HFFc6 (cell line): ENCODE data around the gene BMP3. TPM values are rescaled to one million over a fixed set of nuclear protein-coding genes. Genes with fewer than 3 reads are reported as not detected.
"Not testable (repeated sequence)": the region's sequence is repeated elsewhere in the genome, so short reads cannot be mapped to it uniquely, and the experiment has no call there.

Experiments
- DNase-seq: peaks from one replicate; pipeline ENCODE4 v3.0.0-alpha.2; 2018
- H3K27ac Mint-ChIP-seq: 2 replicates; pipeline ENCODE4 v1.8.0; 2020; ENCODE audit warnings: mild to moderate bottlenecking, mixed read lengths
- H3K27me3 Mint-ChIP-seq: 2 replicates; pipeline ENCODE4 v1.8.0; 2021; ENCODE audit warnings: mild to moderate bottlenecking, moderate library complexity, mixed read lengths; ENCODE audit not compliant: insufficient read depth
- H3K36me3 Mint-ChIP-seq: 2 replicates; pipeline ENCODE4 v1.8.0; 2021; ENCODE audit warnings: low read depth, mixed read lengths
- H3K4me1 Mint-ChIP-seq: 2 replicates; pipeline ENCODE4 v1.8.0; 2020; ENCODE audit warnings: low read depth, mixed read lengths
- H3K4me3 Mint-ChIP-seq: 2 replicates; pipeline ENCODE4 v1.8.0; 2020; ENCODE audit warnings: mild to moderate bottlenecking, moderate library complexity, mixed read lengths
- H3K9me3 Mint-ChIP-seq: 2 replicates; pipeline ENCODE4 v1.8.0; 2020; ENCODE audit warnings: mild to moderate bottlenecking, mixed read lengths
- total RNA-seq, 6 experiments: library from RNA; stranded (reverse); fragmentation: NEBNext Ultra II Directional; extraction: Animal tissue kit (Norgen Biotek cat#: 25700); gene quantifications; 2 replicates in 1 of 6; 3 replicates in 5 of 6; pipeline ENCODE4 v1.2.3, GENCODE V29; 2021
- TF ChIP-seq, protein P1 (sequence below): fragments of 200-600 bp; sonication (generic); IDR thresholded peaks from 2 replicates; pipeline ENCODE4 v1.5.0; 2021; ENCODE audit warnings: antibody characterized with exemption, mild to moderate bottlenecking

The BMP3 gene
- total RNA-seq, 6 experiments from 2014 or later = 0.17 to 0.27 (median 0.20) TPM

DNA sequence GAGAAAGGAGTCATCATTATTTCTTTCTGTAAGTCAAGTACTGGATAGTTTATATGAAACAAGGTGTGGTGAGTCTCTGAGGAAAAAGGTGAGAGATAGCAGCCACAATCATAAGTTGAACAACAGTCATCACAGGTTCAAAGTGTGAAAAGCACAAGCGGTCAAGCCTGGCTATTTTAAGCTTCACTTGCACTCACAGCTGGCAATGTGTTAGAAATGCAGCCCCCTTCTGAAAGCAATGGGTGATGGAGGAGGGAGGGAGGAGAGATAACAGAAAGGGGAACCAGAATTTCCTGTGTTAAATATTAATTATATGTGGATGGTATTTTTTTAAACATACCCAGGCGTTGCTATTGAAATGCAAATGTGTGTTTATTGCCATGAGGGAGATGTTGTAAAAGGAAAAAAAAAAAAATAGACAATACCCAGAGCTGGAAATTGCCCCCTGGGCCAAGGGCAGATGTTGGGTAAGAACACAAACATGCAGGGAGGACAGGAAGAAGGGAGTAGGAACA is 26.9 kb upstream of the BMP3 start:
- Mint-ChIP-seq H3K4me1 (no peaks in the 10 kb centered on the region), H3K27ac (no peak overlapping the region), H3K9me3 (no peaks in the 10 kb centered on the region), H3K27me3 (no peaks in the 10 kb centered on the region), H3K36me3 (no peaks in the 10 kb centered on the region), H3K4me3 (no peak overlapping the region)
- TF ChIP-seq, protein P1, sequence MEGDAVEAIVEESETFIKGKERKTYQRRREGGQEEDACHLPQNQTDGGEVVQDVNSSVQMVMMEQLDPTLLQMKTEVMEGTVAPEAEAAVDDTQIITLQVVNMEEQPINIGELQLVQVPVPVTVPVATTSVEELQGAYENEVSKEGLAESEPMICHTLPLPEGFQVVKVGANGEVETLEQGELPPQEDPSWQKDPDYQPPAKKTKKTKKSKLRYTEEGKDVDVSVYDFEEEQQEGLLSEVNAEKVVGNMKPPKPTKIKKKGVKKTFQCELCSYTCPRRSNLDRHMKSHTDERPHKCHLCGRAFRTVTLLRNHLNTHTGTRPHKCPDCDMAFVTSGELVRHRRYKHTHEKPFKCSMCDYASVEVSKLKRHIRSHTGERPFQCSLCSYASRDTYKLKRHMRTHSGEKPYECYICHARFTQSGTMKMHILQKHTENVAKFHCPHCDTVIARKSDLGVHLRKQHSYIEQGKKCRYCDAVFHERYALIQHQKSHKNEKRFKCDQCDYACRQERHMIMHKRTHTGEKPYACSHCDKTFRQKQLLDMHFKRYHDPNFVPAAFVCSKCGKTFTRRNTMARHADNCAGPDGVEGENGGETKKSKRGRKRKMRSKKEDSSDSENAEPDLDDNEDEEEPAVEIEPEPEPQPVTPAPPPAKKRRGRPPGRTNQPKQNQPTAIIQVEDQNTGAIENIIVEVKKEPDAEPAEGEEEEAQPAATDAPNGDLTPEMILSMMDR = no peak
- DNase-seq = no peak

DNA sequence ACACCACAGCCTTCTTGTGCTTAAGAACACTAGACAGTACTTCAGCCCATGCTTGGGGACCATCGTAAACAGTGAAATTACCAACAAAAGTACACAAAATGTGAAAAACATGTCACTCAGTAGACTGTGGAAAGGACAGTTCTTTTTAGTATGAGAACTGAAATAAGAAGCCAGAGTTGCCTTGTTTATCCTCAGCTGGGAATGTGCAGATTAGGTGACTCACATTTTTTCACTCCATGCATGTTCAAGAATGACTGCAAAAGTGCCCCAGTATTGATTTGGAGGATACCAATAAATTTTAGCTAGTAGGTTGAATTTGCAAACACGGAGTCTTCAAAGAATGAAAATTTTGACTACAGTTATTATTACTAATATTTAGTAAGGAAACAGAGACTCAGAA is 23.1 kb upstream of the BMP3 start:
- Mint-ChIP-seq H3K4me1 (no peaks in the 10 kb centered on the region), H3K9me3 (no peaks in the 10 kb centered on the region), H3K36me3 (no peaks in the 10 kb centered on the region), H3K27ac (no peak overlapping the region), H3K27me3 (peaks cover 2% of the 10 kb centered on the region; the same call in 1 of the 2 replicates), H3K4me3 (no peak overlapping the region)
- DNase-seq = no peak
- TF ChIP-seq, protein P1 = no peak

DNA sequence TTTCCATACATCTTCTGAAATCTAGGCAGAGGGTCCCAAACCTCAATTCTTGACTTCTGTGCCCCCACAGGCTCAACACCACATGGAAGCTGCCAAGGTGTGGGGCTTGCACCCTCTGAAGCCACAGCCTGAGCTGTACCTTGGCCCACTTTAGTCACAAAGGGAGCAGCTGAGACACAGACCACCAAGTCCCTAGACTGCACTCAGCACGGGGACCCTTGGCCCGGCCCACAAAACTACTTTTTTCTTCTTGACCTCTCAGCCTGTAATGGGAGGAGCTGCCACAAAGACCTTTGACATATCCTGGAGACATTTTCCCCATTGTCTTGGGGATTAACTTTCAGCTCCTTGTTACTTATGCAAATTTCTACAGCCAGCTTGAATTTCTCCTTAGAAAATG is 13.9 kb upstream of the BMP3 start:
- not testable (repeated sequence) for H3K36me3 Mint-ChIP-seq, H3K27me3 Mint-ChIP-seq, DNase-seq, H3K27ac Mint-ChIP-seq, H3K4me3 Mint-ChIP-seq, H3K9me3 Mint-ChIP-seq, H3K4me1 Mint-ChIP-seq

DNA sequence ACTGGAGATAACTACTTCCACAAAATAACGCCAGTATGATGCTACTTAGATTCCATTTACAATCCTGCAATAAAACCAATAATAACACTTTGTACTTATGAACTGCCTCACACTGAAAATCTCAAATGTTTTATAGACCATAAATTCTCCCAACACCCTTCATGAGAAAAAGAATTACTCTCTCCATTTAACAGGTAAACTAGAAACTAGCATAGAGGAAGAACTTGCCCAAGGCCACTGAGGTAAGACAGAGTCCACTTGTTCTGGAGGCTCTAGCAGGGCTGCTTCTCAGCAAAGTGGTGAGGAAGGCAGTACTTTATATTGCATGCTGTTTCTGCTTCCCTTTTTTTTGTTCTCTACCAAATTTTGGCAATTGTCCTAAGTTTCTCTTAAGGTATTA is 11.5 kb upstream of the BMP3 start:
- Mint-ChIP-seq H3K27ac (no peak overlapping the region), H3K27me3 (peaks cover 13% of the 10 kb centered on the region; the same call in 1 of the 2 replicates), H3K4me1 (no peaks in the 10 kb centered on the region), H3K9me3 (no peaks in the 10 kb centered on the region), H3K4me3 (no peak overlapping the region), H3K36me3 (no peaks in the 10 kb centered on the region)
- TF ChIP-seq, protein P1 = no peak
- DNase-seq = no peak

DNA sequence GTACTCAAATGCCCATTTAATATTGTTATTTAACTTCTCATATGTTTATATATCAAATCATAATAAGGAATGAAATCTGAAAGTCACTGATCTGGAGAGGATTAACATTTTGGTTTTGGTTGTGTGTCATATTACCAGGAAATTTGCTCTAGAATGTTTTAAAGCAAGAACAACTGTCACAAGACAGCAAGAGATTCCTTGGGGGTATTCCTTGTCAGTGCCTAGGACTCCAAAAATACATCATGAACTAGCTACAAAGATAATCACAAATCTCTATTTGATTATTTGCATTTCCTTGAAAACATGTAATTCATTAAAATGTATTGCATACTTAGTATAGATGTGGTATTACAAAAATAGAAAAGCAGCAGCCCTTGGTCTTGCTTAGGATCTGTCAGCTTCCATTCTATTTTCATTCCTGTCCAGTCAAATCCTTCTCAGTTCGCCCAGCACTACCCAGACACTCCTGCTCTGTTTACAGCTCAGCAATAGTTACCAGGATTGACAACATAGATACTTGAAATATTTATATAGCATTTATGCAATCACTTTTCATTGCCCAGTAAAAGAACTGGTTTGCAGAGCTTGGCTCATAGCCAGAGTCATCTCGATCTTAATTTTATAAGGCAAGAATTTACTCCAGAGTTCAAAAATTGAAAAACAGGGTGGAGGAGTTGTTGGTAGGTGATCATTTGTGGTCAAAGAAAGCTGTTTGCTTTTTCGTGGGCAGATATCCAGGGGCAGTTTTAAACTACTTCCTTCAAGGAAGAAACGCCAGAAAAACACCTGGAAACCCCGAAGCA is 9.2 kb upstream of the BMP3 start:
- no peak for DNase-seq
- H3K4me1 Mint-ChIP-seq = no peaks in the 10 kb centered on the region
- H3K36me3 Mint-ChIP-seq = no peaks in the 10 kb centered on the region
- TF ChIP-seq, protein P1 = no peak
- H3K9me3 Mint-ChIP-seq = no peaks in the 10 kb centered on the region
- no peak overlapping the region for H3K4me3 Mint-ChIP-seq
- no peak overlapping the region for H3K27ac Mint-ChIP-seq
- H3K27me3 Mint-ChIP-seq = peaks cover 14% of the 10 kb centered on the region; the same call in 1 of the 2 replicates

DNA sequence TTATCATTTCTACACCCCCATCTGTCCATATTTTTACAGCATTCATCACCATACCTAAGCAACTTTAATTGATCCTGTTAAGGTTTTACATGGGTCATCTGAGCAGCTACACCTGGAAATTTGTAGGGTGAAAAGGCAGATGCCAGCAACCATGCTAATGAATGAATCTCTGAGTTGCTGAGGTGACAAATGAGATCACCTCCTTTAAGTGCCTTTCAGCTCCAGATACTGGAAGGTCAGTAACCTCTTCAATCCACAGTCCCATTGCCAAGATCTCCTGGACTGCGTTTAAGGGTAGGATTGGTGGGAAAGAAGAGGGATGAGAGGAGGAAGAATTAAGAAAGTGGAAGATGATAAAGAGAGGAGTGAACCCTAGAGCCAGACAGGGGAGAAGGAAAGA is 8.5 kb upstream of the BMP3 start:
- H3K4me3 Mint-ChIP-seq = no peak overlapping the region
- no peak overlapping the region for H3K27ac Mint-ChIP-seq
- no peaks in the 10 kb centered on the region for H3K4me1 Mint-ChIP-seq
- DNase-seq = no peak
- H3K9me3 Mint-ChIP-seq = no peaks in the 10 kb centered on the region
- TF ChIP-seq, protein P1 = no peak
- H3K27me3 Mint-ChIP-seq = peaks cover 14% of the 10 kb centered on the region; the same call in 1 of the 2 replicates
- no peaks in the 10 kb centered on the region for H3K36me3 Mint-ChIP-seq
